HEK293T (cell line): ENCODE measurements around the gene ARMC8.

Experiments
- BHLHE40 ChIP-seq: fragments of 450-650 bp; IDR thresholded peaks from 2 replicates; pipeline ENCODE4 v1.6.1; 2016; ENCODE audit warnings: mild to moderate bottlenecking, moderate library complexity, borderline replicate concordance
- CTBP1 ChIP-seq: fragments of 450-650 bp; IDR thresholded peaks from 2 replicates; pipeline ENCODE4 v1.6.1; 2016; ENCODE audit warnings: borderline replicate concordance
- ELF4 ChIP-seq: fragments of 450-650 bp; IDR thresholded peaks from 2 replicates; pipeline ENCODE4 v1.6.1; 2017; ENCODE audit warnings: antibody characterized with exemption
- FOXA1 ChIP-seq: fragments of 450-650 bp; IDR thresholded peaks from 2 replicates; pipeline ENCODE4 v1.6.1; 2016; ENCODE audit warnings: mild to moderate bottlenecking
- FOXK2 ChIP-seq: fragments of 450-650 bp; IDR thresholded peaks from 2 replicates; pipeline ENCODE4 v1.6.1; 2016; ENCODE audit warnings: mild to moderate bottlenecking
- FOXM1 ChIP-seq: fragments of 450-650 bp; IDR thresholded peaks from 2 replicates; pipeline ENCODE4 v1.6.1; 2017; ENCODE audit warnings: mild to moderate bottlenecking, borderline replicate concordance
- HDGF ChIP-seq: fragments of 450-650 bp; IDR thresholded peaks from 2 replicates; pipeline ENCODE4 v1.6.1; 2017; ENCODE audit warnings: antibody characterized with exemption, borderline replicate concordance
- NFRKB ChIP-seq: fragments of 450-650 bp; IDR thresholded peaks from 2 replicates; pipeline ENCODE4 v1.6.1; 2016; ENCODE audit warnings: mild to moderate bottlenecking, moderate library complexity
- SP1 ChIP-seq: fragments of 450-650 bp; IDR thresholded peaks from 2 replicates; pipeline ENCODE4 v1.6.1; 2017
- SUZ12 ChIP-seq: fragments of 450-650 bp; IDR thresholded peaks from 2 replicates; pipeline ENCODE4 v1.6.1; 2016; ENCODE audit warnings: mild to moderate bottlenecking
- ZNF384 ChIP-seq: fragments of 450-650 bp; IDR thresholded peaks from 2 replicates; pipeline ENCODE4 v1.6.1; 2016
- TF ChIP-seq, protein P1 (sequence below): fragments of 450-650 bp; IDR thresholded peaks from 2 replicates; pipeline ENCODE4 v1.6.1; 2016

DNA sequence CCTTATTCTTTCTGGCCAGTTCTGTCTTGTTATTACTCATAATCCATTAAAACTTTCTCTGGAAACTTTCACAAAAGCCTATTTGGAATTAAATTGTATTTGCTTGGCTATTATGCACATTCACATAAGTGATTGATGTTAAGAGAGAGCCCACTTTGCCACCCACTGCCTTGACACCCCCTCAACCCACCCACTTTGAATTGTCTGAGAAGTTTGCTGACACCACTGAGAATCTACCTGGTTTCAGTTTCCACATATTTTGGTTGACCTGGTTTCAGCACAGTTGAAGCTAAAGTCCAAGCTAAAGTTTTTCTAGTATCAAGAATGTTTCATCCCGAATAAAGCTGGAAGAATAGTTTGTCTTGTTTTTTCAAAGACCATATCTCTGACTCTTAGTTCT lies 70.9 kb downstream of the ARMC8 start:
- TF ChIP-seq CTBP1 (no peak), NFRKB (no peak), FOXM1 (no peak), SP1 (no peak), FOXK2 (no peak), HDGF (no peak), BHLHE40 (no peak), ZNF384 (no peak), SUZ12 (no peak), ELF4 (no peak), FOXA1 (no peak)
- TF ChIP-seq, protein P1, sequence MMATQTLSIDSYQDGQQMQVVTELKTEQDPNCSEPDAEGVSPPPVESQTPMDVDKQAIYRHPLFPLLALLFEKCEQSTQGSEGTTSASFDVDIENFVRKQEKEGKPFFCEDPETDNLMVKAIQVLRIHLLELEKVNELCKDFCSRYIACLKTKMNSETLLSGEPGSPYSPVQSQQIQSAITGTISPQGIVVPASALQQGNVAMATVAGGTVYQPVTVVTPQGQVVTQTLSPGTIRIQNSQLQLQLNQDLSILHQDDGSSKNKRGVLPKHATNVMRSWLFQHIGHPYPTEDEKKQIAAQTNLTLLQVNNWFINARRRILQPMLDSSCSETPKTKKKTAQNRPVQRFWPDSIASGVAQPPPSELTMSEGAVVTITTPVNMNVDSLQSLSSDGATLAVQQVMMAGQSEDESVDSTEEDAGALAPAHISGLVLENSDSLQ = no peak
